Astrocyte (in vitro differentiated cells and primary cell): ENCODE data around the gene PNPLA6.

Source experiments
- CTCF ChIP-seq: IDR thresholded peaks from 2 replicates; pipeline ENCODE4 v1.5.1; 2011; ENCODE audit warnings: low read depth, mild to moderate bottlenecking, inconsistent platforms, low read length, moderate library complexity; ENCODE audit not compliant: insufficient read depth
- EZH2 ChIP-seq: IDR thresholded peaks from 2 replicates; pipeline ENCODE4 v1.6.1; 2012; ENCODE audit warnings: mild to moderate bottlenecking, low read length, inconsistent platforms; ENCODE audit not compliant: insufficient read depth

- TF ChIP-seq EZH2, result no peak
- no peak for TF ChIP-seq CTCF
These were observed 28.9 kb upstream of the PNPLA6 start for GRCh38 chr19:7506385-7507328.
